ENCODE data around the gene PLEKHO2. TPM values are rescaled to one million over a fixed set of nuclear protein-coding genes. Genes with fewer than 3 reads are reported as not detected.

PLEKHO2 gene
- polyA plus RNA-seq, 2 of the 4 experiments (the other 2 are of a cell fraction): 2.8 to 3.9 TPM

- Histone ChIP-seq H3K4me2 (no peak overlapping the region), H3K4me1 (peaks cover 10% of the 10 kb centered on the region; the same call in 2 of the 3 replicates), H3K9me3 (peaks cover 9% of the 10 kb centered on the region), H3K27ac (no peak overlapping the region; a peak in 1 of 6 replicates), H3K4me3 (no peak overlapping the region)
- ChIA-PET POLR2A (no interaction called here), CTCF (interaction anchor here (1.5 kb wide), 1 partner anchor 87 kb away, joined by 4 read pairs; no protein-coding TSS in a partner anchor)
- 90% methylated on average over 6 of the region's 6 CpGs for WGBS (ENCODE audit: missing lambda C conversion rate)
- TF ChIP-seq ATOH8 (CRISPR knock-in tag; IDR thresholded peaks at IDR 0.05; ENCODE audit: low read depth) (no peak), TFCP2L1 (CRISPR knock-in tag; IDR thresholded peaks at IDR 0.05) (no peak), EHF (CRISPR knock-in tag; IDR thresholded peaks at IDR 0.05) (no peak), ZNF302 (CRISPR knock-in tag; IDR thresholded peaks at IDR 0.05) (no peak), CHD2 (IDR thresholded peaks at IDR 0.05; ENCODE audit: low read length, partially characterized antibody) (no peak), E2F6 (IDR thresholded peaks at IDR 0.05; ENCODE audit: borderline replicate concordance, low read depth) (no peak), KDM5A (IDR thresholded peaks at IDR 0.05) (no peak), HEYL (CRISPR knock-in tag; IDR thresholded peaks at IDR 0.05) (no peak), FOSB (CRISPR knock-in tag; IDR thresholded peaks at IDR 0.05) (no peak), POLR2A (IDR thresholded peaks at IDR 0.05; ENCODE audit: low read length) (no peak), POLR2AphosphoS2 (conservative IDR thresholded peaks at IDR 0.05; ENCODE audit: low read length) (no peak), RNF2 (IDR thresholded peaks at IDR 0.05; ENCODE audit: borderline replicate concordance, low read depth) (no peak), ELK1 (IDR thresholded peaks at IDR 0.05; ENCODE audit: low read depth, low read length) (no peak), PBX3 (IDR thresholded peaks at IDR 0.05) (no peak), ESRRA (IDR thresholded peaks at IDR 0.05; ENCODE audit: borderline replicate concordance, low read length) (no peak), USF2 (IDR thresholded peaks at IDR 0.05) (no peak), SREBF2 (IDR thresholded peaks at IDR 0.05) (no peak)
- no peak for DNase-seq (ENCODE audit: low read depth in 1 of 2, low spot score in 1 of 2)
- no peak for ATAC-seq
- no peak for FAIRE-seq
These were observed 54.8 kb downstream of the PLEKHO2 start for GRCh38 chr15:64896371-64897069.

GRCh38 chr15:64897345-64897985 is 55.8 kb downstream of the PLEKHO2 start:
- no peak for DNase-seq (ENCODE audit: low read depth in 1 of 2, low spot score in 1 of 2)
- ATAC-seq: peak; percentile 37 to 58; a peak in 3 of 6 replicates
- WGBS (ENCODE audit: missing lambda C conversion rate): 49% methylated on average over 6 of the region's 6 CpGs
- peak overlapping the region; percentile 30; the same call in 2 of the 3 replicates for H3K4me2 ChIP-seq
- H3K9me3 ChIP-seq: peaks cover 14% of the 10 kb centered on the region
- FAIRE-seq: no peak
- ChIA-PET CTCF (interaction anchor here (1.5 kb wide), 1 partner anchor 88 kb away, joined by 4 read pairs; no protein-coding TSS in a partner anchor), POLR2A (no interaction called here)
- H3K27ac ChIP-seq: peak overlapping the region; percentile 46 to 51; a peak in 4 of 6 replicates
- no peak for TF ChIP-seq ZFP36 (IDR thresholded peaks at IDR 0.05; ENCODE audit: borderline replicate concordance, partially characterized antibody)
- TF ChIP-seq FOXS1 (CRISPR knock-in tag; IDR thresholded peaks at IDR 0.05): no peak
- no peak for TF ChIP-seq USF2 (IDR thresholded peaks at IDR 0.05)
- no peak for TF ChIP-seq ZNF302 (CRISPR knock-in tag; IDR thresholded peaks at IDR 0.05)
- TF ChIP-seq JUN (IDR thresholded peaks at IDR 0.05): no peak
- TF ChIP-seq E2F6 (IDR thresholded peaks at IDR 0.05; ENCODE audit: borderline replicate concordance, low read depth): no peak
- TF ChIP-seq ATOH8 (CRISPR knock-in tag; IDR thresholded peaks at IDR 0.05; ENCODE audit: low read depth): no peak
- TF ChIP-seq HEYL (CRISPR knock-in tag; IDR thresholded peaks at IDR 0.05): no peak
- peaks cover 10% of the 10 kb centered on the region; the same call in 2 of the 3 replicates for H3K4me1 ChIP-seq
- no peak overlapping the region for H3K4me3 ChIP-seq
